Motor neuron (in vitro differentiated cells): ENCODE measurements around the gene THAP4. TPM values are rescaled to one million over a fixed set of nuclear protein-coding genes. Genes with fewer than 3 reads are reported as not detected.

Source experiments
- ATAC-seq, 8 experiments: fragments of 200-7000 bp; cut with Tn5 transposase; replicated peaks in 6 of 8; 2 replicates each; pipeline ENCODE4 v1.8.0; 2021; ENCODE audit warnings: mild to moderate bottlenecking in 8 of 8, moderate library complexity in 8 of 8
- H3K27ac ChIP-seq, 2 donors: fragments of 250-450 bp; sonication (Bioruptor Pico); 2 replicates each; pipeline ENCODE4 v1.9.0; 2021; ENCODE audit warnings: antibody characterized with exemption in 2 of 2, mild to moderate bottlenecking in 2 of 2, moderate library complexity in 1 of 2
- H3K4me1 ChIP-seq, 2 donors: fragments of 250-450 bp; sonication (Bioruptor Pico); replicated peaks in 1 of 2; 2 replicates each; pipeline ENCODE4 v1.6.1; 2021; ENCODE audit warnings: antibody characterized with exemption in 2 of 2, mild to moderate bottlenecking in 2 of 2, moderate library complexity in 1 of 2
- H3K4me3 ChIP-seq, 5 donors: fragments of 250-450 bp; sonication (Bioruptor Pico); 2 replicates each; pipeline ENCODE4 v1.9.0; 2021; ENCODE audit warnings: antibody characterized with exemption in 5 of 5, mild to moderate bottlenecking in 5 of 5, moderate library complexity in 4 of 5
- WGBS, 10 experiments: fragments of 450-650 bp; shearing (Covaris generic); methylation state at CpG; one replicate each; pipeline ENCODE4 v1.0.0; 2022; 5-methylcytosine and 5-hydroxymethylcytosine counted together
- in situ Hi-C, 9 experiments: fragments of 400-800 bp; cut with MboI; loops; one replicate each; pipeline ENCODE4 v1.15.0; 2021; ENCODE audit warnings: low sequenced_read_pairs in 9 of 9, low pct_unique_long_range_greater_than_20kb in 2 of 9; ENCODE audit not compliant: unreplicated experiment in 9 of 9
- total RNA-seq, 8 experiments: library from RNA; unstranded; fragments of 300-600 nt; gene quantifications; 2 replicates each; pipeline versions ENCODE4 v1.2.3 to v1.2.4, GENCODE V29; 2022

THAP4 gene
- total RNA-seq, 8 experiments from 2014 or later: 39.2 to 72.1 (median 48.9) TPM

DNA sequence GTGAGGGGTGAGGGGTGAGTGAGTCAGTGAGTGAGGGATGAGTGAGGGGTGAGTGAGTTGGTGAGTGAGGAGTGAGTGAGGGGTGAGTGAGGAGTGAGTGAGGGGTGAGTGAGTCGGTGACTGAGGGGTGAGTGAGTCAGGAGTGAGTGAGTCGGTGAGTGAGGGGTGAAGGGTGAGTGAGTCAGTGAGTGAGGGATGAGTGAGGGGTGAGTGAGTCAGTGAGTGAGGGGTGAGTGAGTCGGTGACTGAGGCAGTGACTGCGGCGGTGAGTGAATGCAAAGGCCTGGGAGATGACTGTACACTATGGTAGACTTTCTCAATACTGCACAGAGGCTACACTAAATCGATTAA lies 16.6 kb downstream of the THAP4 start:
- no peak overlapping the region for H3K4me3 ChIP-seq
- 90 to 100% (median 98%) methylated on average over 1 to 6 of the region's 6 CpGs; no CpG with 5 or more reads in 4 of the 10 experiments for WGBS, 10 experiments
- in situ Hi-C loops: no loop called here
- H3K4me1 ChIP-seq: no peaks in the 10 kb centered on the region
- no peak for ATAC-seq
- no peak overlapping the region for H3K27ac ChIP-seq

- in situ Hi-C loops: no loop called here
- Histone ChIP-seq H3K27ac (no peak overlapping the region), H3K4me3 (no peak overlapping the region), H3K4me1 (no peaks in the 10 kb centered on the region)
- ATAC-seq: no peak
- 60 to 100% (median 90%) methylated on average over 1 to 2 of the region's 20 CpGs; no CpG with 5 or more reads in 6 of the 10 experiments for WGBS, 10 experiments
Measured at GRCh38 chr2:241619597-241620418, 17.1 kb downstream of the THAP4 start.

DNA sequence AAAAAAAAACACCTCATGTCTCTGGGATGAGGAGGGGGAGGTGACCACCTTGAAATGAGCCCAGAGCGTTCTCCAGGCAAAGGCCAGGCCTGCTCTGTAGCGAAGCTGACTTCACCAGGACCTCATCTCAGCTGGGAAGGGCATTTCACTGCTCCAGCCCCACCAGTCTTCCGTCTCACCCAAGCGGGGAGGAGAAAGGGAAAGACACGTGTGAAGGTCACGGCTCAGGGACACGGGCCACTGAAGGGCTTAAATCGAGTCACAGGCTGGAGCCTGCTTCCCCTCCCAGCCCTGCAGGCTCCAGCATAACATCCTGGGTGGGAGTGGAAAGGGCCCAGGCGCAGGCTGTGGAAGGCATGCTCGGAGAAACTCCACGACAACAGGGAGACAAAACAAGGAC lies 18.1 kb downstream of the THAP4 start:
- no peak overlapping the region for H3K4me3 ChIP-seq
- WGBS, 10 experiments: 77 to 100% (median 97%) methylated on average over 1 to 7 of the region's 11 CpGs; no CpG with 5 or more reads in 4 of the 10 experiments
- ATAC-seq: peak in 1 of 8 experiments; percentile 85
- H3K27ac ChIP-seq: no peak overlapping the region
- no peaks in the 10 kb centered on the region for H3K4me1 ChIP-seq
- in situ Hi-C loops: no loop called here

DNA sequence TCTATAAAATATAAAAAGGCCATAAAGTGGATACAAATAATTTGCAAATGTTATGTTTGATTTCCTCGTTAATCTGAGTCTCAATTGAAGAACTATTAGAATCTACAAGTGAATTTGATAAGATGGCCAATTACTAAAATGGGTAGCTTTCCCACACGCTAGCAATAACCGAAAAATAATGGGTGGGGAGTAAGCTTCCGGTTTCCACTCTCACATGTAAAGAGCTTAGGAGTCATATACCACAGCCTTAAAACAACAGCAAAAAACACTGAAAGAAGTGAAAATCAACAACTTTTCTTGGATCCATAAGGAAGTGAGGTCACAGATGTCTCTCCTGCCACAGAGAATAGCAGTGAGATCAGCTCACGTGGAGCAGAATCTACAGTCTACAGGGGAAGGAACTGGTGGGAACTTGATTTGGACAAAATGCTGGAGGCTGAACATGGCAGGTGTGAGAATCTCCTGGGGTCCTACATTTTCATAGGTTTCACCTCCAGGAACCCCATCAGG lies 18.6 kb downstream of the THAP4 start:
- ATAC-seq: no peak
- in situ Hi-C loops: no loop called here
- WGBS, 10 experiments: 80 to 100% (median 96%) methylated on average over 1 to 5 of the region's 5 CpGs; no CpG with 5 or more reads in 1 of the 10 experiments
- H3K4me3 ChIP-seq: no peak overlapping the region
- no peak overlapping the region for H3K27ac ChIP-seq
- H3K4me1 ChIP-seq: no peaks in the 10 kb centered on the region

- Histone ChIP-seq H3K4me3 (no peak overlapping the region), H3K27ac (no peak overlapping the region)
- WGBS, 10 experiments: 57 to 96% (median 81%) methylated on average over 3 to 10 of the region's 15 CpGs; no CpG with 5 or more reads in 2 of the 10 experiments
Measured at GRCh38 chr2:241617431-241618154, 19.4 kb downstream of the THAP4 start.

DNA sequence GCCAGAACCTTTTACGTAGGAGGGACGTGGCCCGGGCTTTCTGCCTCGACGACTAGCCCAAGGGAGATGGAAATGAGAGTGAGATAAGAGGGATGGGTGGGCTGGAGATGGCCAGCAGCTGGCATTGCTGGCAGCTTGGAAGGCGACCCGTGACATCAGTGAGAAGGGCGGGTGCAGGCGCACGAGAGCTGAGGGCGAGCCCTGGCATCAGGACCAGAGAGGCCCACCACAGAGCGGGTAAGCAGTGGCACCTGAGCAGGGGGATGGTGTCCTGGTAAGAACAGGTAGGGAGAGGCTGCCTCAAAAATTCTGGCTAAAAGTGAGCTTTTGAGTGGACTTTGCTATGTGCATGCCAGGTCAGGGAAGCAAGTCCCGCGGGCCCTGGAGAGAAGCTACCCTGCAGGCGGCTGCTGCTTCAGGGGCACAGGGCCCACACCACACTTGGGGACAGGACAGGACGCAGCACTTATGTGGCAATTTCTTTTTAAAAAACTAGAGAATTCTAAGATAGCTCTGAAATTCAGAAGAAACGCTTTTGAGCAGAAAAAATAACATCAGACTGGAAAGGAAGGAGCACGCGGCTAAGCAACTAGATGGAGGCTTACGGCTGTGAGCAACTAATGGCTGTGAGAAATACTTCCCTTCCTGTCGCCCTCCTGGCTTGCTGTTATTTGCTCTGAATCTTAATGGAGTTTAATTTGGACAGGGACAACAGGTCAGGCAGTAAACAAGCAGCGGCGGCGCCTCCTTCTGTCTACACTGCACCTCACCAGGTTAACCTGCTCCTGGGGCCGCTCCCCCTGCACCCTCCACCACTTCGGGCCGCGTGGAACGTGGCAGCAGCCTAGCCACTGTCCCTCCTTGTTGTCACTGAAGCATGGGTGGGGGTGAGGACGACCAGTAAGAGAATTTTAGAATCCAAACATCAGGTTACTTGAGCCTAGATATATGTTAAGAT lies 20.5 kb downstream of the THAP4 start:
- Histone ChIP-seq H3K4me3 (no peak overlapping the region), H3K4me1 (no peaks in the 10 kb centered on the region), H3K27ac (no peak overlapping the region)
- ATAC-seq: no peak
- in situ Hi-C loops: no loop called here
- 50 to 95% (median 91%) methylated on average over 1 to 24 of the region's 30 CpGs; no CpG with 5 or more reads in 1 of the 10 experiments for WGBS, 10 experiments

More at GRCh38 chr2:241617431-241618154, 19.4 kb downstream of the THAP4 start:
- H3K4me1 ChIP-seq: no peaks in the 10 kb centered on the region
- in situ Hi-C loops: no loop called here
- no peak for ATAC-seq

DNA sequence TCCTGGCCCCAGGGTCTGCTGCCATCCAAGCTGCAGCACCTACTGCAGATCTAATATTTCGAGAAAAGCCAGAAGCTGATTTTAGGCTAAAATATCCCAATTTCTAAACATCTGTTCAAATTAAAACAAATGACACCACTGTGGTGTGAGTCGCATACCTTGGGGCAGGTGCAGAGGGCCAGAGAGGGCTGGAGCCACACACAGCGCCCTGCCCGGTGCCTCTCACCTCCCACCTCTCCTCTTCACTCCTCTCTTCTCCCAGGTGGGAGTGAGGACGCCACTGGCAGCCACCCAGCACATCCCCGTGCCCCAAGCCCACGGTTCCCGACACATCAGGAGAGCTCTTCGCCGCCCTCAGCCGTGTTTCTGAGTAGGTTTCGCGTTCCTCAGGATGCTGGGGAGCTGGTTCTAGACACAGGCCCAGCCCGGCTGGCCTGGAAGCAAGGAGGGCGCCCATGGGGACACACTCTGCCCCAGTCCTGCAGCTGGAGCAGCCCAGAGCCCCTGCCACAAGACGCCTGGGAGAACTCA lies 21.4 kb downstream of the THAP4 start:
- in situ Hi-C loops: no loop called here
- Histone ChIP-seq H3K4me3 (no peak overlapping the region), H3K27ac (no peak overlapping the region), H3K4me1 (no peaks in the 10 kb centered on the region)
- no peak for ATAC-seq
- WGBS, 10 experiments: 67 to 96% (median 91%) methylated on average over 1 to 9 of the region's 16 CpGs; no CpG with 5 or more reads in 5 of the 10 experiments

- ATAC-seq: no peak
- Histone ChIP-seq H3K4me3 (no peak overlapping the region), H3K4me1 (no peaks in the 10 kb centered on the region), H3K27ac (no peak overlapping the region)
- 47 to 85% (median 78%) methylated on average over 2 to 9 of the region's 11 CpGs; no CpG with 5 or more reads in 2 of the 10 experiments for WGBS, 10 experiments
- in situ Hi-C loops: no loop called here
Measured at GRCh38 chr2:241615041-241615440, 21.9 kb downstream of the THAP4 start.

DNA sequence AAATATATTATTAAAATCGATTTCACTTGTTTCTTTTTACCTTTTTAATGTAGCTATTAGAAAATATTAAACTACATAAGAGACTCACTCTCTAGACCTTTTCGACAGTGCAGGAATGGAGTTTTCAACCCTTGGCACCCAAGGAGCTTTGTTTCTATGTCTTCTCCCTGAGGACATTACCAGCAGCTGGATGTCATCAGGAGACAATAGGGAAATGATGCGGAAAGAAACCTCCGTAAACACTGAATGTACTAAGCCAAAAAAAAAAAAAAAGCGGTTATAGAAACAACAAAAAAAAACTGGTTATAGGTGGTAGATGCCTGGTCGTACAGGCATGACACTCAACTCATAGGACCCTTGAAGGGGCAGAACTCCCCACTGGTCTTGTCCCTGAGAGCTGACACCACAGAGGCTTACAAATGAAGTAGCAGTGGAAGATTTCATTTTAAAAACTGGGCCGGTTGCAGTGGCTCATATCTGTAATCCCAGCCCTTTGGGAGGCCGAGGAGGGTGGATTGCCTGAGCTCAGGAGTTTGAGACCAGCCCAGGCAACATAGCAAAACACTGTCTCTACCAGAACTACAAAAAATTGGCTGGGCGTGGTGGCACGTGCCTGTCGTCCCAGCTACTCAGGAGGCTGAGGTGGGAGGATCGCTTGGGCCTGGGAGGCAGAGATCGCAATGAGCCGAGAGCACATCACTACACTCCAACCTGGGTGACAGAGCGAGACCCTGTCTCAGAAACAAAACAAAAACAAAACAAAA lies 23.8 kb downstream of the THAP4 start:
- no peak overlapping the region for H3K4me3 ChIP-seq
- in situ Hi-C loops: no loop called here
- no peak overlapping the region for H3K27ac ChIP-seq
- H3K4me1 ChIP-seq: peaks cover 0 to 12% of the 10 kb centered on the region in 2 donors
- WGBS, 10 experiments: 0 to 70% (median 58%) methylated on average over 1 to 14 of the region's 15 CpGs; no CpG with 5 or more reads in 1 of the 10 experiments
- ATAC-seq: no peak

DNA sequence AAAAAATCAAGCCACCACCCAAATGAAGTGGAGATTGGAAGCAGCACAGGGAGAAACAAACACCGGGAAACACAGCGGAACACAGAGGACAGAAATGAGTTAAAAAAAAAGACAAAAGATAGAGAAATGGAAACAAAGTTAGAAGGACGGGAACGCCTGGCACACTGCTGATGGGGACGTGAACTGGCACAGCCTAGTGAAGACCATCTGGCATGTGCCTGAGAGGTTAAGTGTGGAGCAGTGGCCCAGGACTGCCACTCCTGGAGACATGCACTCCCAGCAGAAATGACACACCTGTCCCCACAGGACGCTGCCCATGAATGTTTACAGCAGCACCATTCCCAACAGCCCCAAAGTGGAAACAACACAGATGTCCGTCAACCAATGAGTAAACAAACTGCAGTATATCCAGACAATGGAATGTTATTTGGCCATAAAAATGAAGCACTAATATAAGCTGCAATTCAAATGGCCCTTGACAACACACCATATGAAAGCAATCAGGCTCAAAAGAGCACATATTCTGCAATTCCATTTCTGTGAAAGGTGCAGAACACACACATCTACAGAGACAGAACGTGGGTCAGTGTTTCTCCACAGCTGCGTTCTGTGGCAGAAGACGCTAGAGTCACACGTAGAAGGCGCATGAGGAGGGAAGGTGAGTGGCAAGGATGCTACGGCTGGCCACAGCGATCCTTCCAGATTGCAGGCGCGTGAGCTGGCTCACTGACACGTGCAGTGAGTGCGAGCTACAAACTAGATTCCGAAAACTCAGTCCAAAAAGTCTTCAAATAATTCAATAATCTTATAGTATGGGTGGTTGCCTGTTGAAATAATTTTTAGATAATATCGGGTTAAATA lies 24.6 kb downstream of the THAP4 start:
- WGBS, 10 experiments: 27 to 96% (median 90%) methylated on average over 6 to 16 of the region's 20 CpGs
- peak in 1 of 8 experiments; percentile 5 for ATAC-seq

GRCh38 chr2:241611062-241611461 lies 25.9 kb downstream of the THAP4 start:
- H3K4me3 ChIP-seq: no peak overlapping the region
- H3K27ac ChIP-seq: no peak overlapping the region
- WGBS, 10 experiments: 100% methylated on average over 1 of the region's 13 CpGs; no CpG with 5 or more reads in 8 of the 10 experiments
- ATAC-seq: no peak
- in situ Hi-C loops: no loop called here
- H3K4me1 ChIP-seq: peaks cover 0 to 12% of the 10 kb centered on the region in 2 donors

More for the DNA sequence above, 24.6 kb downstream of the THAP4 start:
- peaks cover 0 to 12% of the 10 kb centered on the region in 2 donors for H3K4me1 ChIP-seq
- in situ Hi-C loops: no loop called here
- no peak overlapping the region for H3K4me3 ChIP-seq
- H3K27ac ChIP-seq: no peak overlapping the region
